HCT116 (cell line): ENCODE results near the gene WDHD1. TPM values are rescaled to one million over a fixed set of nuclear protein-coding genes. Genes with fewer than 3 reads are reported as not detected.

Experiments
- ATAC-seq: fragments of 200-7000 bp; cut with Tn5 transposase; 2 replicates; pipeline ENCODE4 v1.9.1; 2020; ENCODE audit warnings: mild to moderate bottlenecking, moderate library complexity
- BruUV-seq: library from RNA; stranded (reverse); fragments of 400-500 nt; replicated peaks from 2 replicates; lab custom pipeline; 2021; lab: Mats Ljungman, UMichigan
- CTCF ChIA-PET: fragments of 300-600 bp; sonication (Branson Sonifier 250); formaldehyde crosslinking; loops from one replicate; lab custom pipeline; 2021; ENCODE audit warnings: antibody characterized with exemption; lab: Charles Lee
- POLR2A ChIA-PET: fragments of 300-600, 350-600 bp; sonication (Branson Sonifier 250); formaldehyde crosslinking; loops from one replicate; lab custom pipeline; 2021; ENCODE audit warnings: antibody characterized with exemption; lab: Charles Lee
- RAD21 ChIA-PET, 2 experiments: fragments of 300-600 bp; sonication (Branson Sonifier 250); formaldehyde crosslinking; loops; one replicate each; lab custom pipeline; 2023; ENCODE audit warnings: low total read pairs in 2 of 2; ENCODE audit not compliant: uncharacterized antibody in 2 of 2, unreplicated experiment in 2 of 2, low non-redundant PET in 1 of 2; lab: Charles Lee
- DNase-seq: peaks from one replicate; pipeline ENCODE4 v3.0.0-alpha.2; 2010; ENCODE audit warnings: low read depth, low spot score
- H2AFZ ChIP-seq: fragments of 200-600 bp; shearing (Covaris generic), sonication (generic); 2 replicates; pipeline ENCODE4 v1.6.1; 2017; ENCODE audit warnings: low read depth, mixed run types, mixed read lengths, antibody characterized with exemption, low read length; ENCODE audit not compliant: poor library complexity, severe bottlenecking
- H3K27ac ChIP-seq: 2 replicates; pipeline ENCODE4 v1.5.1; 2012; ENCODE audit warnings: low read depth, low read length
- H3K27me3 ChIP-seq: fragments of 200-600 bp; sonication (generic); 2 replicates; pipeline ENCODE4 v1.6.1; 2016; ENCODE audit warnings: mixed run types, low read length, mixed read lengths; ENCODE audit not compliant: insufficient read depth
- H3K36me3 ChIP-seq, 2 experiments: fragments of 200-500 bp in 1 of 2; fragments of 200-600 bp in 1 of 2; sonication (Bioruptor generic) in 1 of 2; sonication (generic) in 1 of 2; 2 replicates each; pipeline versions ENCODE4 v1.5.1 to v1.6.1; 2014 to 2016; ENCODE audit warnings: low read length in 2 of 2, inconsistent platforms in 1 of 2, mixed read lengths in 1 of 2, mixed run types in 1 of 2; ENCODE audit not compliant: insufficient read depth in 2 of 2, control insufficient read depth in 1 of 2
- H3K4me1 ChIP-seq, 2 experiments: fragments of 200-600 bp in 1 of 2; sonication (generic) in 1 of 2; 2 replicates each; pipeline versions ENCODE4 v1.5.1 to v1.6.1; 2012 to 2017; ENCODE audit warnings: low read length in 2 of 2, inconsistent platforms in 1 of 2, mild to moderate bottlenecking in 1 of 2, mixed read lengths in 1 of 2, mixed run types in 1 of 2, moderate library complexity in 1 of 2; ENCODE audit not compliant: insufficient read depth in 2 of 2, control insufficient read depth in 1 of 2
- H3K4me2 ChIP-seq: fragments of 200-600 bp; sonication (generic); 2 replicates; pipeline ENCODE4 v1.6.1; 2017; ENCODE audit warnings: mixed run types, low read length, mixed read lengths
- H3K4me3 ChIP-seq, 2 experiments: fragments of 200-600 bp in 1 of 2; sonication (generic) in 1 of 2; replicated peaks in 1 of 2; 2 replicates each; pipeline ENCODE4 v1.5.1; 2011 to 2016; ENCODE audit warnings: low read length in 2 of 2, control low read depth in 1 of 2, low read depth in 1 of 2, mild to moderate bottlenecking in 1 of 2, mixed read lengths in 1 of 2, mixed run types in 1 of 2
- H3K79me2 ChIP-seq: fragments of 200-600 bp; sonication (generic); 2 replicates; pipeline ENCODE4 v1.6.1; 2017; ENCODE audit warnings: mild to moderate bottlenecking, mixed run types, low read length, moderate library complexity, mixed read lengths; ENCODE audit not compliant: insufficient read depth
- H3K9ac ChIP-seq: fragments of 200-600 bp; sonication (generic); 2 replicates; pipeline ENCODE4 v1.6.1; 2016; ENCODE audit warnings: low read length, mixed read lengths
- H3K9me2 ChIP-seq: fragments of 200-600 bp; sonication (generic), shearing (Covaris generic); 2 replicates; pipeline ENCODE4 v1.6.1; 2017; ENCODE audit warnings: mixed run types, mild to moderate bottlenecking, moderate library complexity; ENCODE audit not compliant: insufficient read depth
- H3K9me3 ChIP-seq, 2 experiments: fragments of 200-500 bp in 1 of 2; fragments of 200-600 bp in 1 of 2; sonication (Bioruptor generic) in 1 of 2; sonication (generic) in 1 of 2; 2 replicates each; pipeline ENCODE4 v1.6.1; 2014 to 2017; ENCODE audit warnings: low read length in 2 of 2, mixed read lengths in 2 of 2, inconsistent platforms in 1 of 2, low read depth in 1 of 2, mild to moderate bottlenecking in 1 of 2, mixed run types in 1 of 2, moderate library complexity in 1 of 2; ENCODE audit not compliant: control insufficient read depth in 1 of 2, insufficient read depth in 1 of 2
- H4K20me1 ChIP-seq: fragments of 200-600 bp; sonication (generic), shearing (Covaris generic); 2 replicates; pipeline ENCODE4 v1.6.1; 2017; ENCODE audit warnings: mixed run types, mild to moderate bottlenecking, moderate library complexity; ENCODE audit not compliant: insufficient read depth
- ATF3 ChIP-seq: IDR thresholded peaks from 2 replicates; pipeline ENCODE4 v1.6.1; 2012
- CBX3 ChIP-seq: IDR thresholded peaks from 2 replicates; pipeline ENCODE4 v1.6.1; 2012; ENCODE audit warnings: low read depth
- CEBPB ChIP-seq: IDR thresholded peaks from 2 replicates; pipeline ENCODE4 v1.6.1; 2012; ENCODE audit warnings: low read depth
- CTCF ChIP-seq, 3 experiments: fragments of 200-600 bp in 1 of 3; sonication (generic) in 1 of 3; IDR thresholded peaks in 2 of 3; conservative IDR thresholded peaks in 1 of 3; 2 replicates each; pipeline ENCODE4 v1.5.1; 2012 to 2017; ENCODE audit warnings: low read depth in 2 of 3, low read length in 2 of 3, antibody characterized with exemption in 1 of 3, borderline replicate concordance in 1 of 3, control low read depth in 1 of 3, mild to moderate bottlenecking in 1 of 3, mixed read lengths in 1 of 3, mixed run types in 1 of 3, moderate library complexity in 1 of 3; ENCODE audit not compliant: insufficient read depth in 1 of 3
- EGR1 ChIP-seq: IDR thresholded peaks from 2 replicates; pipeline ENCODE4 v1.6.1; 2012; ENCODE audit warnings: low read depth
- ELF1 ChIP-seq: IDR thresholded peaks from 2 replicates; pipeline ENCODE4 v1.6.1; 2012; ENCODE audit warnings: low read depth, borderline replicate concordance
- EZH2 ChIP-seq: fragments of 200-600 bp; sonication (generic); IDR thresholded peaks from 2 replicates; pipeline ENCODE4 v1.6.1; 2017; ENCODE audit warnings: antibody characterized with exemption, mixed run types
- EZH2phosphoT487 ChIP-seq: fragments of 200-600 bp; IDR thresholded peaks from 2 replicates; pipeline ENCODE4 v1.6.1; 2018; ENCODE audit warnings: antibody characterized with exemption, borderline replicate concordance
- FOSL1 ChIP-seq: IDR thresholded peaks from 2 replicates; pipeline ENCODE4 v1.6.1; 2012; ENCODE audit warnings: low read depth
- JUND ChIP-seq: IDR thresholded peaks from 2 replicates; pipeline ENCODE4 v1.6.1; 2012
- MAX ChIP-seq: IDR thresholded peaks from 2 replicates; pipeline ENCODE4 v1.6.1; 2012
- POLR2AphosphoS5 ChIP-seq: IDR thresholded peaks from 2 replicates; pipeline ENCODE4 v1.6.1; 2011; ENCODE audit warnings: mild to moderate bottlenecking, low read depth, low read length, moderate library complexity
- RAD21 ChIP-seq: IDR thresholded peaks from 2 replicates; pipeline ENCODE4 v1.6.1; 2012; ENCODE audit warnings: low read depth, mild to moderate bottlenecking
- SIN3A ChIP-seq: IDR thresholded peaks from 2 replicates; pipeline ENCODE4 v1.6.1; 2012; ENCODE audit warnings: low read depth
- SP1 ChIP-seq: IDR thresholded peaks from 2 replicates; pipeline ENCODE4 v1.6.1; 2012; ENCODE audit warnings: low read depth
- TCF7L2 ChIP-seq: IDR thresholded peaks from 2 replicates; pipeline ENCODE4 v1.7.0; 2011; ENCODE audit warnings: borderline replicate concordance, inconsistent platforms; ENCODE audit not compliant: insufficient read depth, insufficient read length; ENCODE audit errors: extremely low read depth
- ZBTB33 ChIP-seq: IDR thresholded peaks from 2 replicates; pipeline ENCODE4 v1.6.1; 2011; ENCODE audit warnings: mild to moderate bottlenecking, low read length, moderate library complexity; ENCODE audit not compliant: insufficient replicate concordance; ENCODE audit errors: extremely low read depth
- ZFX ChIP-seq: fragments of 450-650 bp; IDR thresholded peaks from 2 replicates; pipeline ENCODE4 v1.6.1; 2017
- ZNF274 ChIP-seq: fragments of 200-500 bp; sonication (Bioruptor generic); IDR thresholded peaks from 2 replicates; pipeline ENCODE4 v1.6.1; 2014; ENCODE audit warnings: mild to moderate bottlenecking, low read depth, low read length, inconsistent platforms
- intact Hi-C: fragments of 100-400 bp; cut with micrococcal nuclease; formaldehyde crosslinking; loops from 2 replicates; pipeline ENCODE4 v1.10.0; 2022
- total RNA-seq: library from RNA; stranded (reverse); gene quantifications from one replicate; pipeline ENCODE4 v1.2.1, GENCODE V29; 2021; ENCODE audit not compliant: unreplicated experiment

Gene WDHD1
- total RNA-seq, 1 experiment from 2014 or later = 44.3 TPM

- H3K9ac ChIP-seq = no peak overlapping the region
- no peaks in the 10 kb centered on the region for H3K4me1 ChIP-seq
- H3K36me3 ChIP-seq = peaks cover 39 to 55% of the 10 kb centered on the region in 2 experiments
- no peaks in the 10 kb centered on the region for H3K9me3 ChIP-seq
- no peak overlapping the region for H2AFZ ChIP-seq
- no peak for TF ChIP-seq POLR2AphosphoS5
- TF ChIP-seq CTCF (IDR thresholded peaks at IDR 0.05 in 2 of 3, conservative IDR thresholded peaks at IDR 0.05 in 1 of 3; ENCODE audit: borderline replicate concordance in 1 of 3, insufficient read depth in 1 of 3, low read depth in 2 of 3, low read length in 2 of 3) = no peak
- no peak for TF ChIP-seq SP1
- TF ChIP-seq EZH2phosphoT487 = no peak
- no peak for TF ChIP-seq TCF7L2
- no peak for TF ChIP-seq EGR1
- no peak for TF ChIP-seq CBX3
- no peak for TF ChIP-seq RAD21
- no peak for TF ChIP-seq ELF1
- TF ChIP-seq ATF3 = no peak
- TF ChIP-seq FOSL1 = no peak
- no peak for TF ChIP-seq ZBTB33
- TF ChIP-seq ZFX = no peak
- TF ChIP-seq EZH2 = no peak
- TF ChIP-seq ZNF274 = no peak
- no peak for TF ChIP-seq MAX
- TF ChIP-seq CEBPB = no peak
- no peak for TF ChIP-seq JUND
- TF ChIP-seq SIN3A = no peak
- POLR2A ChIA-PET = no interaction called here
- H3K27ac ChIP-seq = no peak overlapping the region
- no peaks in the 10 kb centered on the region for H3K27me3 ChIP-seq
- H3K4me2 ChIP-seq = no peak overlapping the region
- H3K79me2 ChIP-seq = peaks cover 69% of the 10 kb centered on the region
- intact Hi-C loops = no loop called here
- DNase-seq (no peak), ATAC-seq (no peak; the same call in 1 of the 2 replicates)
- no peak overlapping the region for H3K4me3 ChIP-seq
- no TSS peak for BruUV-seq
- no peaks in the 10 kb centered on the region for H3K9me2 ChIP-seq
- RAD21 ChIA-PET = no interaction called here
- CTCF ChIA-PET = no interaction called here
- peaks cover 28% of the 10 kb centered on the region; the same call in 1 of the 2 replicates for H4K20me1 ChIP-seq
Measured at GRCh38 chr14:55062517-55063351, 35.8 kb upstream of the WDHD1 start.
